GM19397 (cell line): Measurements from ENCODE around the gene CATSPER1.

Experiments
- ATAC-seq: cut with Tn5 transposase; IDR thresholded peaks from one replicate; pipeline ENCODE4 v1.9.1; 2021; ENCODE audit warnings: mild to moderate bottlenecking, moderate library complexity; ENCODE audit not compliant: unreplicated experiment

The CATSPER1 gene

DNA sequence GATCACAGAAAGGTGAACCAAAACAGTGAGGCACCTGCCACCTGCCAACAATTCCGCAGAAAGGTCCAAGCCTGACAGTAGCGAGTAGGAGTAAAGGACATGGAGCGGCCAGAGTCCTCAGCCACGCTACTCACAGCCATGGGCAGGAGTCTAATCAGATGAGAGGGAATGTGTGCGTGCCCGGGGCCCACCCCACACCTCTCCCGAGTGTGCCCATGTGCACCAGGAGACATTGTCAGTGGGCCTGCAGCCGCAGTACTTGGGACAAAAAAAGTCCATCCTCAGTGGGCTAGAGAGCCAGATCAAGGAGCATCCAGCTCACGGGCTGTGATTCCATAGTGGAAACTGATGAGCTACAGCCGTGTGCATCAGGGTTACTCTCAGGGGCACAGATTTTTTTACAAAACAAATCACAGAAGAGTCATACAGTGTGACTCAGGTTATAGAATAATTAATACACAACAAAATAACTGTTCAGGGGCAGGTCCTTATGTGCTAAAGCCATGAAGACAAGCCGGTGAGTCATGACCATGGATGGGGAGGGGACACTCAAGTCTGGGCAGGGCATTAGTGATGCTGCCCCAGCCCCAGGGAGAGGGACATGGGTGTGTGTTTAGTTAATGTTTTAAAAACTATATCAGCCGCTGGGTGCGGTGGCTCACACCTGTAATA, 52.7 kb downstream of the CATSPER1 start:
- ATAC-seq = no peak

DNA sequence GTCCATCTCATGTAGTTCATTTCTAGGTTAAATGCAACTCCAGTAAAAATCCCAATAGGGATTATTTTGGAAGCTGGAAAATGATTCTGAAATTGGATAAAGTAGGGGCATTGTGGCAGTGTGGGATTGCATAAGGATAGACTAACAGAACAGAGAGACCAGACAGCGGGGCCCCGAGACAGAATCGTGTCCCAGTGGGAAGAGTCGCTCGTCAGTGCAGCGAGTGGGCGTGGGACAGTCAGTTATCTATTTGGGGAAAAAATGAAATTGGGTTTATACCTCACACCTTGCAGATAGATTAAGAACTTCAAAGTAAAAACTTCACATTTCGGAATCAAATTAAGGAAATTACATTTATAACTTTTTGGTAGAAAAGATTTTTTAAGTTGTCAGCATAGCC, 54.2 kb downstream of the CATSPER1 start:
- no peak for ATAC-seq

DNA sequence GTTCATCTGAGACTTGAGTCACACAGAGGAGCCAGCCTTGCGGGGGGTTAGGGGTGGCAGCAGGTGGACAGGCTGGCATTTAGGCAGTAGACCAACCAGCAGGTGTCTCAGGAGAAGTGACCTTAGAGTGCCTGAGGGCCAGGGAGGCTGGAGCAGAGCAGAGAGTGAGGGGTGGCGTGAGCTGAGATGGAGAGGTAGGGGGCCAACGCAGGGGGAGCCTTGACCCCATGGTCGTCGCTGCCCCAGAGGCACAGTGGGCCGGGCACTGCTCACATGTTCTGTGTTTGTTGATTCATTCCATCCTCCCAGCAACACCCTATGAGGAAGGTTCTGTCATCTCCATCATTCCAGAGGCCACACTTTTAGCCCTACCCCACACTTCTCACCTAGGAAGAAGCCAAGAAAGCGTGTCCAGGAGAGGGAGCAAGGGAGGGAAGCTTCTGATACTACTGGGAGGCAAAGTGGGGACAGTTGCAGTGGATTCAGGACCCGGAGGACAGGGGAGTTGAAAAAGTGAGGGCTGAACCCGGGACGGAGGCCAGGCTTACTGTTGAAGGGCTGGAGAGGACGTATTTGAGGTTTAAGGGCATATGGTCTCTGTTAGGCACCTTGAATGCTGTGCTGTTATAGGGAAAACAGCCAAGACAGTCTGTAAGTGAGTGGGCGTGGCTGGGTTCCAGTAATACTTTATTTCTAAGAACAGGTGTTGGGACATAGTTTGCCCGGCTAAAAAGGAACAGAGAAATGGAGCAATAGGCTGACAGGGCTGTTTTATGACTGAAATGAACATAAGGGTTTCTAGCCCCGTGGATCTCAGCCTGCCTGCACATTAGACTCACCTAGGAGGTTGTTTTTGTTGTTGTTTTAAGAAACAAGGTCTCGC, 57.4 kb downstream of the CATSPER1 start:
- ATAC-seq = no peak

DNA sequence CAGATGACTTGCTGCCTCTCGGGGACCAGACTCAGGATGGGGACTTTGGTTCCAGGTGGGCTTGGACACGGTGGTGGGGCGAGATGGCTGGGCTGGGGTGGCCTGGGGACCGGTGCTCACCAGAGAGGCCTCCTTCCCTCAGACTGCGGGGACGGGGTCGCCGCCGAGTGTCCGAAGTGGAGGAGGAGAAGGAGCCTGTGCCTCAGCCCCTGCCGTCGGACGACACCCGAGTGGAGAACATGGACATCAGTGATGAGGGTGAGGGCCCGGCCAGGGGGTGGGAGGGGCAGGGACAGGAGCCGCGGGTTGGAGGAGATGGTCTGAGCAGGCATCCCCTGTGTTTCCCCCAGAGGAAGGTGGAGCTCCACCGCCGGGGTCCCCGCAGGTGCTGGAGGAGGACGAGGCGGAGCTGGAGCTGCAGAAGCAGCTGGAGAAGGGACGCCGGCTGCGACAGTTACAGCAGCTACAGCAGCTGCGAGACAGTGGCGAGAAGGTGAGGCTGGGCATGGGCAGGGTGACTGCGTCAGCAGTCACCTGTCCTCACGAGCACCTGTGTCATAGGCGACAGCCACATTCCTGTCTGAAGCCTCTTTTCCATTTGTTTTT, 58.8 kb downstream of the CATSPER1 start:
- ATAC-seq = no peak
